M059J (cell line): ENCODE data around the gene DEDD. TPM values are rescaled to one million over a fixed set of nuclear protein-coding genes. Genes with fewer than 3 reads are reported as not detected.
"Not testable (repeated sequence)": the region's sequence is repeated elsewhere in the genome, so short reads cannot be mapped to it uniquely, and the experiment has no call there.

Source experiments
- DNase-seq: peaks from one replicate; pipeline ENCODE4 v3.0.0-alpha.2; 2012; ENCODE audit warnings: low read depth
- total RNA-seq: library from RNA; depleted of rRNA; stranded (reverse); fragments of >200 nt; shearing (Covaris generic); gene quantifications from 2 replicates; pipeline ENCODE4 v1.2.3, GENCODE V29; 2014

The DEDD gene
- total RNA-seq, 1 experiment from 2014 or later: 34.0 TPM

GRCh38 chr1:161127649-161128048 is 4.8 kb downstream of the DEDD start:
- no peak for DNase-seq

- no peak for DNase-seq
Measured at GRCh38 chr1:161122967-161123366, 9.5 kb downstream of the DEDD start.

GRCh38 chr1:161121834-161122233 is 10.6 kb downstream of the DEDD start:
- DNase-seq: no peak

- DNase-seq: no peak
Measured at GRCh38 chr1:161121042-161121650, 11.3 kb downstream of the DEDD start.

- DNase-seq: peak; percentile 62
Measured at GRCh38 chr1:161119092-161119903, 13.2 kb downstream of the DEDD start.

GRCh38 chr1:161117759-161118581 is 14.5 kb downstream of the DEDD start, which contains the start of the genes NIT1 and PFDN2:
TSS of gene NIT1 (plus strand) at chr1:161118105. CDS start at chr1:161118177, 72 bp downstream.
TSS of gene PFDN2 (minus strand) at chr1:161118037. CDS start at chr1:161118026, 11 bp downstream.
- DNase-seq: peak; percentile 81

GRCh38 chr1:161115961-161116360 is 16.5 kb downstream of the DEDD start:
- DNase-seq: not testable (repeated sequence)

- peak; percentile 93 for DNase-seq
Measured at GRCh38 chr1:161115132-161115711, 17.2 kb downstream of the DEDD start.

- no peak for DNase-seq
Measured at GRCh38 chr1:161114556-161114955, 17.9 kb downstream of the DEDD start.

GRCh38 chr1:161113915-161114314 is 18.6 kb downstream of the DEDD start:
- no peak for DNase-seq

GRCh38 chr1:161111527-161111926 is 20.9 kb downstream of the DEDD start:
- DNase-seq: no peak

- no peak for DNase-seq
Measured at GRCh38 chr1:161111117-161111516, 21.4 kb downstream of the DEDD start.

GRCh38 chr1:161106431-161106830 is 26.0 kb downstream of the DEDD start:
- no peak for DNase-seq

- no peak for DNase-seq
Measured at GRCh38 chr1:161100556-161100955, 31.9 kb downstream of the DEDD start.

- no peak for DNase-seq
Measured at GRCh38 chr1:161099090-161099802, 33.2 kb downstream of the DEDD start.

- peak; percentile 82 for DNase-seq
Measured at GRCh38 chr1:161098210-161099068, 34.0 kb downstream of the DEDD start, which contains the start of gene KLHDC9. TSS of gene KLHDC9 (plus strand) at chr1:161098361. CDS start at chr1:161098536, 175 bp downstream.

GRCh38 chr1:161096530-161096929 is 35.9 kb downstream of the DEDD start:
- no peak for DNase-seq

- DNase-seq: no peak
Measured at GRCh38 chr1:161096015-161096414, 36.5 kb downstream of the DEDD start.

GRCh38 chr1:161095230-161095629 is 37.2 kb downstream of the DEDD start:
- DNase-seq: no peak

GRCh38 chr1:161094481-161094880 is 38.0 kb downstream of the DEDD start:
- DNase-seq: no peak
